ENCODE data around the gene NASP.

Gene NASP

DNA sequence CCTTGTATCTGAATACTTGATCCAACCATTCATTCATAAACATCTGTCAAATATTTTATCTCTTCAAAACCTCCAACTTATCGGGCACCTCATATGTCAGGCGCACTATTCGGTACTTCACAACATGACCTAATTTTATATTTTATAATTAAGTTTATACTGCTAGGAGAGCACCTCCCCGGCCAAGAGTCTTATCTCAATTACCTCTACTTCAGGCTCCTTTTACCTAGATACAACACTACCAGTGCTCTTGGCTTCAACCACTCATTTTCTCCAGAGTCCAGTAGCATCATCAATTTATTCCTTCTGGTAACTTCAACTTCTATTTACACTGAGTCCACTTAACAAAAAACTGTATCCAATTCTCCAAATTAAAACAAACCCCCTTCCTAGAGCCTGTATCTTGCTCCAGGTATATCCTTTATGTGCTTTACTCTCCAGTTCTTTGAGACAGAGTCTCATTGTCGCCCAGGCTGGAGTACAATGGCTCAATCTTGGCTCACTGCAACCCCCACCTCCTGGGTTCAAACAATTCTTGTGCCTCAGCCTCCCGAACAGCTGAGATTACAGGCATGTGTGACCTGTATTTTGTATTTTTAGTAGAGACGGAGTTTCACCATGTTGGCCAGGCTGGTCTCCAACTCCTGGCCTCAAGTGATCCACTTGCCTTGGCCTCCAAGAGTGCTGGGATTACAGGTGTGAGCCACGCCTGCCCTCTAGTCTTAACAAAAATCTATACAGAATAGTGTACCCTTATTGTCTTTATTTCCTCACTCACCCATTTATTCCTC lies 83.7 kb downstream of the NASP start:
- no peak for DNase-seq (ENCODE audit: low read depth)

Data from T follicular helper cell (primary cell).